ENCODE data around the gene BCL2A1. TPM values are rescaled to one million over a fixed set of nuclear protein-coding genes. Genes with fewer than 3 reads are reported as not detected.

The BCL2A1 gene
- polyA plus RNA-seq, 1 donor (not counting 4 experiments of a cell fraction or from before 2014, with no cell fraction given): 0.10 TPM

DNA sequence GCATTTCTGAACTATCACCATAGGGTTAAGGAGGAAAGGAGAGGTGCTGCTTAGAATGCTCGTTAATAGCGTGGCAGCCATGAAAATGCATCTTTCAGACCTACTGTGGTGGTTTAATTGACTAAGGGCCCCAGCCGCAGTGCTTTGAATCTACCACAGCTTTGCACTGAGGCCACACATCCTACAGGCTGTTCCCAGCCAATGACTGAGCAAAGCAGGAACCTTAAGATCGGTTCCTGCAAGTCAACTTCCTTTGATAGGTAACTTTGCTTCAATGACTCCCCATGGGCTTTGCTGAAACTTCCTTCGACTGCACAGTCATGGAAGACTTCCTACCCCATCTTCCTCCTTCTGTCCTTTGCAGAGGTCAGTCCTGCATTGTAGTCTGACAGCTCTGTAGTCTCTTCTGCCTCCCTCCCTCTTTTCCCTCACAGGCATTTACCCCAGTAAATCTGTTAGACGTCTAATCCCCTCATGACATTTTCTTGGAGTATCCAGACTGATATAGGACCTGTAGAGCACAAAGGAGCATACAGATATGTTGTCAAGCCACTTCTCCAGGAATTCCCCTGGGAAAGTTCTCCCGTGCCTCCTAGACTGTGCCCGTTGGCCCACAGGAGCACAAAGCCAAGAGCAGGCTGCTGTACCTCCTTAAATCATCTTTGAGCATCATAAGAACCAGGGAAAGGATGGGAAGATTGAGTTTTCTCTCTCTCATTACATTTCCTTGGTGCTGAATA, 2.6 kb upstream of the BCL2A1 start:
- FAIRE-seq: no peak
- Histone ChIP-seq H3K9me1 (ENCODE audit: control insufficient read depth, extremely low read depth, insufficient read depth, low read length) (no peaks in the 10 kb centered on the region), H3K9me3 (ENCODE audit: control insufficient read depth, low read depth, low read length) (no peaks in the 10 kb centered on the region), H3K79me2 (ENCODE audit: control insufficient read depth, insufficient read depth, low read length) (no peaks in the 10 kb centered on the region), H3K27me3 (ENCODE audit: control insufficient read depth, extremely low read depth, insufficient read depth, low read length) (no peaks in the 10 kb centered on the region), H3K9ac (ENCODE audit: control insufficient read depth, extremely low read depth, insufficient read depth, low read length) (no peak overlapping the region), H3K36me3 (ENCODE audit: control insufficient read depth in 2 of 2, extremely low read depth in 1 of 2, insufficient read depth in 2 of 2, low read length in 2 of 2) (no peaks in the 10 kb centered on the region), H3K27ac (ENCODE audit: control insufficient read depth, insufficient read depth, low read length) (no peak overlapping the region), H2AFZ (ENCODE audit: control insufficient read depth, low read length) (no peak overlapping the region), H3K4me2 (ENCODE audit: control insufficient read depth, extremely low read depth, insufficient read depth, low read depth, low read length) (no peak overlapping the region), H4K20me1 (ENCODE audit: control insufficient read depth, extremely low read depth, insufficient read depth, low read length) (no peaks in the 10 kb centered on the region), H3K4me1 (ENCODE audit: control insufficient read depth, extremely low read depth, insufficient read depth, low read length) (no peaks in the 10 kb centered on the region), H3K4me3 (ENCODE audit: control insufficient read depth in 2 of 3, extremely low read depth in 1 of 3, insufficient read depth in 2 of 3, low read depth in 1 of 3, low read length in 3 of 3) (no peak overlapping the region)
- DNase-seq (ENCODE audit: low read depth, low spot score): no peak
- no peak for TF ChIP-seq EZH2 (IDR thresholded peaks at IDR 0.05; ENCODE audit: low read length)
- TF ChIP-seq, protein P1, sequence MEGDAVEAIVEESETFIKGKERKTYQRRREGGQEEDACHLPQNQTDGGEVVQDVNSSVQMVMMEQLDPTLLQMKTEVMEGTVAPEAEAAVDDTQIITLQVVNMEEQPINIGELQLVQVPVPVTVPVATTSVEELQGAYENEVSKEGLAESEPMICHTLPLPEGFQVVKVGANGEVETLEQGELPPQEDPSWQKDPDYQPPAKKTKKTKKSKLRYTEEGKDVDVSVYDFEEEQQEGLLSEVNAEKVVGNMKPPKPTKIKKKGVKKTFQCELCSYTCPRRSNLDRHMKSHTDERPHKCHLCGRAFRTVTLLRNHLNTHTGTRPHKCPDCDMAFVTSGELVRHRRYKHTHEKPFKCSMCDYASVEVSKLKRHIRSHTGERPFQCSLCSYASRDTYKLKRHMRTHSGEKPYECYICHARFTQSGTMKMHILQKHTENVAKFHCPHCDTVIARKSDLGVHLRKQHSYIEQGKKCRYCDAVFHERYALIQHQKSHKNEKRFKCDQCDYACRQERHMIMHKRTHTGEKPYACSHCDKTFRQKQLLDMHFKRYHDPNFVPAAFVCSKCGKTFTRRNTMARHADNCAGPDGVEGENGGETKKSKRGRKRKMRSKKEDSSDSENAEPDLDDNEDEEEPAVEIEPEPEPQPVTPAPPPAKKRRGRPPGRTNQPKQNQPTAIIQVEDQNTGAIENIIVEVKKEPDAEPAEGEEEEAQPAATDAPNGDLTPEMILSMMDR (optimal IDR thresholded peaks at IDR 0.05 in 1 of 3, IDR thresholded peaks at IDR 0.05 in 1 of 3, conservative IDR thresholded peaks at IDR 0.05 in 1 of 3; ENCODE audit: extremely low read depth in 1 of 3, insufficient read depth in 2 of 3, low read length in 3 of 3): no peak
- dilution Hi-C loops (cut with MboI; ENCODE audit: extremely low pct_ligation_motif_present, low sequenced_read_pairs): no loop called here

DNA sequence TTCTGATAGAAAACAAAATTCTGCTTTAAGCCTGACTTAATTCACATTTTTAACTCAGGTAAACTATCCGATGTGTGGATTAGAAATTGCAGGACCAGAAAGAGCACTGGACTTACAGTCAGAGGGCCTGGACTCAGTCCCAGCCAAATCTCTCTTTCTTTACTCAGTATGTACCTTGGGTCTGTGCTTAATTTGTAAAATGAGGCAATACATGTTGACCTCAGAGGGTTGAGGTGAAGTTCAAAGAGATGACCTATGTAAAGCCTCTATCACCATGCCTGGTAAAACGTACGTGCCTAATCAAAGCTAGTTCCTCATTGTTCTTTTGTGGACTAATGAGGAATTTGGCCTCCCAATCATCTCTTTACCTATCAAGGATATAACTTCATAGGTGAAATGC, 1.9 kb upstream of the BCL2A1 start:
- no peak for DNase-seq (ENCODE audit: low read depth, low spot score)
- no peaks in the 10 kb centered on the region for H4K20me1 ChIP-seq (ENCODE audit: control insufficient read depth, extremely low read depth, insufficient read depth, low read length)
- H3K4me2 ChIP-seq (ENCODE audit: control insufficient read depth, extremely low read depth, insufficient read depth, low read depth, low read length): no peak overlapping the region
- H3K27me3 ChIP-seq (ENCODE audit: control insufficient read depth, extremely low read depth, insufficient read depth, low read length): no peaks in the 10 kb centered on the region
- dilution Hi-C loops (cut with MboI; ENCODE audit: extremely low pct_ligation_motif_present, low sequenced_read_pairs): no loop called here
- no peak overlapping the region for H3K4me3 ChIP-seq (ENCODE audit: control insufficient read depth in 2 of 3, extremely low read depth in 1 of 3, insufficient read depth in 2 of 3, low read depth in 1 of 3, low read length in 3 of 3)
- no peaks in the 10 kb centered on the region for H3K36me3 ChIP-seq (ENCODE audit: control insufficient read depth in 2 of 2, extremely low read depth in 1 of 2, insufficient read depth in 2 of 2, low read length in 2 of 2)
- TF ChIP-seq EZH2 (IDR thresholded peaks at IDR 0.05; ENCODE audit: low read length): no peak
- TF ChIP-seq, protein P1 (optimal IDR thresholded peaks at IDR 0.05 in 1 of 3, IDR thresholded peaks at IDR 0.05 in 1 of 3, conservative IDR thresholded peaks at IDR 0.05 in 1 of 3; ENCODE audit: extremely low read depth in 1 of 3, insufficient read depth in 2 of 3, low read length in 3 of 3): no peak
- no peak for FAIRE-seq
- H3K4me1 ChIP-seq (ENCODE audit: control insufficient read depth, extremely low read depth, insufficient read depth, low read length): no peaks in the 10 kb centered on the region
- no peaks in the 10 kb centered on the region for H3K9me1 ChIP-seq (ENCODE audit: control insufficient read depth, extremely low read depth, insufficient read depth, low read length)
- no peaks in the 10 kb centered on the region for H3K9me3 ChIP-seq (ENCODE audit: control insufficient read depth, low read depth, low read length)
- H3K9ac ChIP-seq (ENCODE audit: control insufficient read depth, extremely low read depth, insufficient read depth, low read length): no peak overlapping the region
- H3K27ac ChIP-seq (ENCODE audit: control insufficient read depth, insufficient read depth, low read length): no peak overlapping the region
- no peaks in the 10 kb centered on the region for H3K79me2 ChIP-seq (ENCODE audit: control insufficient read depth, insufficient read depth, low read length)
- H2AFZ ChIP-seq (ENCODE audit: control insufficient read depth, low read length): no peak overlapping the region
